Measurements from ENCODE around the gene ELN. TPM values are rescaled to one million over a fixed set of nuclear protein-coding genes. Genes with fewer than 3 reads are reported as not detected.

Gene ELN
- total RNA-seq = not detected in 2 replicates

DNA sequence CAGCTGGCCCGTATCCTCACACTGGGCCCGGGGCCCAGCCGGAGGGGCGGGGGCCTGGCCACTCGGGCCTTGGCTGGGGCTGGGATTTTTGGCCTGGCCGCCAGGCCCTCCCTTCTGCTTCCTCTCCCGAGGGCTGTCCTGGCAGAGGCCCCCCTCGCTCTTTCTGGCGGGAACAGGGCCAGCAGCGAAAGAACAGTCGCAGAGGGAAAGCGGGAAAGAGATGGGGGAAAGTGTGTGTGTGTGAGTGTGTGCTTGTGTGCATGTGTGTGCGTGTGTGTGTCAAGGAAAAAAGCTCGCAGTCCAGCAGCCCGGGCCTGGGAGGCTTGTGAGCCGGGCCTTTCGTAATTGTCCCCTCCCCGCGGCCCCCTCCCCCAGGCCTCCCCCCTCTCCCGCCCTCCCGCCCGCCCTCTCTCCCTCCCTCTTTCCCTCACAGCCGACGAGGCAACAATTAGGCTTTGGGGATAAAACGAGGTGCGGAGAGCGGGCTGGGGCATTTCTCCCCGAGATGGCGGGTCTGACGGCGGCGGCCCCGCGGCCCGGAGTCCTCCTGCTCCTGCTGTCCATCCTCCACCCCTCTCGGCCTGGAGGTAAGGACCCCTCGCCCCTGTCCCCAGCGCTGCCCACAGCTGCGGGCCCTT, at the start of gene ELN:
ELN (plus strand) TSS at position 491 of the 638 bp plus-strand sequence; CDS start at position 506, 15 bp downstream.

DNA sequence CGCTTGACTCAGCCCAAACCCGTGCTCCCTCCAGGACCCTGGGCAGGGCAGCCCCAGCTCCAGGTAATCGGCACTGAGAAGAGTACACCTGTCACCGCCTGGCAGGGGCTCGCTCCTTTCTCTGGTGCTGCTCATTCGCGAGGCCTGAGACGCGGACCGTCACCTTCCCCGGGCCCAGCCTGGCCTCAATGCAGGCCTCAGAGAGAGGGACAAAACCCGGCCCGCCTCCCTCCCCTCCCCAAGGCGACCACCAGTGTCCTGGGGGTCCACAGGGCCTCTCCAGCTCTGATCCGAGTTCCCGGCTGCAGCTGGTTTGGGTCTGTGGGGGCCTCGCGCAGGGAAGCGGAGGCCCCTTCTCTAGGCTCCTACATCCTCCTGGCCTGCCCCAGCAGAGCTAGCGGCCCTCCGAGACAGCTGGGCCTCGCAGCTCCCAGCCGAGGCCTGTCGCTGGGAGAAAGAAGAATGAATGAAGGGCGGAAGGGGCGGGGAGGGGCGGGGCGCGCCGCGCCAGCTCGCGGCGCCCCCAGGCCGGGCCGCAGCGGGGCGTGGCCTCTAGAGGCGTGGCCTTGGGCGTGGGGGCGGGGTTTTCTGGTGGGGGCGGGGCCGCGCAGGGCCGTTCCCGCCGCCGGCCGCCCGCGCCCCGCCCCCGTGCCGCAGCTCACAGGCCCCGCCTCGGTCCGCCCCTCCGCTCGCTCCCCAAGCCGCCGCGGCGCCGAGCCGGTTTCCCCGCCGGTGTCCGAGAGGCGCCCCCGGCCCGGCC, 55.3 kb downstream of the ELN start, which contains the start of gene LIMK1:
LIMK1 (plus strand) TSS at position 688 of the 760 bp plus-strand sequence. CDS start 187 bp downstream, outside the sequence.

Other genes with a start within 250 kb of the ELN start
- gene CLDN4, start 197.2 kb upstream of the ELN start, total RNA-seq = 0.53 and 1.5 TPM in 2 replicates
- gene METTL27, start 185.7 kb upstream of the ELN start, total RNA-seq = 1.1 and 3.2 TPM in 2 replicates
- not detected in 2 replicates for gene TMEM270, start 167.0 kb upstream of the ELN start, total RNA-seq
- 19.8 and 23.8 TPM in 2 replicates for gene LIMK1, start 55.6 kb downstream of the ELN start, total RNA-seq
- gene EIF4H, start 146.2 kb downstream of the ELN start, total RNA-seq = 280 and 375 TPM in 2 replicates
- 1.0 TPM in 2 replicates for gene LAT2, start 181.8 kb downstream of the ELN start, total RNA-seq
- gene RFC2, start 226.2 kb downstream of the ELN start, total RNA-seq = 16.8 and 53.4 TPM in 2 replicates